ENCODE data around the gene ZNF808.
"Not testable (repeated sequence)": the region's sequence is repeated elsewhere in the genome, so short reads cannot be mapped to it uniquely, and the experiment has no call there.

DNA sequence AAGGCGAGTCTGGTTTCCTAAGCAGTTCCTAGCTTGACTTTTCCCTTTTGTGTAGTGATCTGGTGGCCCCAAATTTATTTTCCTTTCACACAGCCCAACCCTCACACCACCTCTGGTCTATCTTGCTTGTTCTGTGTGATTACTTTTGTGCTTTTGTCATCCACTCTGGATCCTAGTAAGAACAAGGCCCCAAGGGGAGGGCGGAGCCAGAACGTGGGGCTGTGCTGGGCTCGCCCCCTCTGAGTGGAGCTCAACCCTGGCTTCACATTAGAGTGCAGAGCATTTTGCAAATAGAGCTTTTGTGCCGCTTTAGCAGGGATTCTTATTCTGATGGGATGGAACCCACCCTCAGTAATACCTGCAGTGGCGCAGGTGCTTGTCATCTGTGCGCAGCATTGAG lies 42.4 kb upstream of the ZNF808 start:
- TF ChIP-seq, protein P1, sequence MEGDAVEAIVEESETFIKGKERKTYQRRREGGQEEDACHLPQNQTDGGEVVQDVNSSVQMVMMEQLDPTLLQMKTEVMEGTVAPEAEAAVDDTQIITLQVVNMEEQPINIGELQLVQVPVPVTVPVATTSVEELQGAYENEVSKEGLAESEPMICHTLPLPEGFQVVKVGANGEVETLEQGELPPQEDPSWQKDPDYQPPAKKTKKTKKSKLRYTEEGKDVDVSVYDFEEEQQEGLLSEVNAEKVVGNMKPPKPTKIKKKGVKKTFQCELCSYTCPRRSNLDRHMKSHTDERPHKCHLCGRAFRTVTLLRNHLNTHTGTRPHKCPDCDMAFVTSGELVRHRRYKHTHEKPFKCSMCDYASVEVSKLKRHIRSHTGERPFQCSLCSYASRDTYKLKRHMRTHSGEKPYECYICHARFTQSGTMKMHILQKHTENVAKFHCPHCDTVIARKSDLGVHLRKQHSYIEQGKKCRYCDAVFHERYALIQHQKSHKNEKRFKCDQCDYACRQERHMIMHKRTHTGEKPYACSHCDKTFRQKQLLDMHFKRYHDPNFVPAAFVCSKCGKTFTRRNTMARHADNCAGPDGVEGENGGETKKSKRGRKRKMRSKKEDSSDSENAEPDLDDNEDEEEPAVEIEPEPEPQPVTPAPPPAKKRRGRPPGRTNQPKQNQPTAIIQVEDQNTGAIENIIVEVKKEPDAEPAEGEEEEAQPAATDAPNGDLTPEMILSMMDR (IDR thresholded peaks at IDR 0.05), result not testable (repeated sequence)
- TF ChIP-seq POLR2A (IDR thresholded peaks at IDR 0.05), result not testable (repeated sequence)

All from right lobe of liver (tissue), 4 donors.